K562 (cell line): ENCODE measurements around the gene OR2D2. TPM values are rescaled to one million over a fixed set of nuclear protein-coding genes. Genes with fewer than 3 reads are reported as not detected.

Source experiments
- ATAC-seq: fragments of 200-7000 bp; cut with Tn5 transposase; 3 replicates; pipeline ENCODE4 v1.9.1; 2020; ENCODE audit warnings: moderate library complexity
- BruUV-seq: library from RNA; stranded (reverse); fragments of 400-500 nt; replicated peaks from 2 replicates; lab custom pipeline; 2021; lab: Mats Ljungman, UMichigan
- CTCF ChIA-PET: fragments of 300-600 bp; formaldehyde crosslinking; extraction: SDS; loops from one replicate; lab custom pipeline; 2021; ENCODE audit warnings: low intra/inter-chr PET ratio; lab: Yijun Ruan, JAX
- POLR2A ChIA-PET: fragments of 300-600, 350-650 bp; sonication (Branson Sonifier 250); formaldehyde crosslinking; extraction: SDS; loops from one replicate; lab custom pipeline; 2021; ENCODE audit warnings: antibody characterized with exemption, inconsistent platforms; lab: Yijun Ruan, JAX
- DNase-seq, 4 experiments: peaks; one replicate each; pipeline versions ENCODE4 v3.0.0 to v3.0.0-alpha.2; 2011 to 2018; ENCODE audit warnings: low spot score in 3 of 4, mixed read lengths in 3 of 4; ENCODE audit errors: extremely low read depth in 1 of 4
- FAIRE-seq: peaks from 2 replicates; lab custom pipeline; 2011; peaks lifted over from hg19 to GRCh38; lab: Jason Lieb, UNC
- H2AFZ ChIP-seq: 2 replicates; pipeline ENCODE4 v1.6.0; 2011; ENCODE audit warnings: low read depth, low read length, control low read depth, inconsistent platforms
- H3K27ac ChIP-seq: fragments of 200-600 bp; 3 replicates; pipeline ENCODE4 v1.8.0; 2011; ENCODE audit warnings: low read depth, mild to moderate bottlenecking, control low read depth, inconsistent platforms, low read length, moderate library complexity, mixed read lengths; ENCODE audit errors: extremely low read depth
- H3K27me3 ChIP-seq, 2 experiments: fragments of 300-600 bp in 1 of 2; 2 replicates in 1 of 2; 3 replicates in 1 of 2; pipeline versions ENCODE4 v1.6.0 to v1.8.0; 2011; ENCODE audit warnings: inconsistent platforms in 2 of 2, low read length in 2 of 2, mild to moderate bottlenecking in 1 of 2, mixed read lengths in 1 of 2, moderate library complexity in 1 of 2; ENCODE audit not compliant: control insufficient read depth in 2 of 2, insufficient read depth in 2 of 2
- H3K36me3 ChIP-seq: fragments of 300-600 bp; 3 replicates; pipeline ENCODE4 v1.8.0; 2011; ENCODE audit warnings: mild to moderate bottlenecking, low read length, inconsistent platforms; ENCODE audit not compliant: control insufficient read depth, insufficient read depth
- H3K4me1 ChIP-seq, 2 experiments: fragments of 200-600 bp in 1 of 2; replicated peaks in 1 of 2; 2 replicates in 1 of 2; 3 replicates in 1 of 2; pipeline versions ENCODE4 v1.5.1 to v1.8.0; 2011; ENCODE audit warnings: inconsistent platforms in 2 of 2, low read length in 2 of 2, mild to moderate bottlenecking in 1 of 2, mixed read lengths in 1 of 2, moderate library complexity in 1 of 2; ENCODE audit not compliant: control insufficient read depth in 2 of 2, insufficient read depth in 2 of 2
- H3K4me2 ChIP-seq: 2 replicates; pipeline ENCODE4 v1.6.1; 2011; ENCODE audit warnings: low read length, control low read depth, inconsistent platforms, mixed read lengths; ENCODE audit not compliant: insufficient read depth
- H3K4me3 ChIP-seq: fragments of 200-600 bp; sonication (generic), shearing (Covaris generic); 2 replicates; pipeline ENCODE4 v1.5.1; 2016; ENCODE audit warnings: control low read depth, inconsistent platforms
- H3K79me2 ChIP-seq: fragments of 200-600 bp; 3 replicates; pipeline ENCODE4 v1.8.0; 2011; ENCODE audit warnings: low read length, inconsistent platforms; ENCODE audit not compliant: control insufficient read depth, insufficient read depth
- H3K9ac ChIP-seq, 2 experiments: 2 replicates each; pipeline versions ENCODE4 v1.6.0 to v1.6.1; 2011; ENCODE audit warnings: low read depth in 2 of 2, low read length in 2 of 2, control low read depth in 1 of 2, inconsistent platforms in 1 of 2, mild to moderate bottlenecking in 1 of 2, mixed read lengths in 1 of 2; ENCODE audit not compliant: insufficient read depth in 1 of 2
- H3K9me1 ChIP-seq: one replicate; pipeline ENCODE4 v1.6.0; 2011; ENCODE audit warnings: inconsistent platforms, mild to moderate bottlenecking, low read length, moderate library complexity; ENCODE audit not compliant: control insufficient read depth, insufficient read depth
- H3K9me3 ChIP-seq: replicated peaks from 2 replicates; pipeline ENCODE4 v1.5.1; 2011; ENCODE audit warnings: low read depth, low read length, inconsistent platforms; ENCODE audit not compliant: control insufficient read depth, insufficient read depth
- H4K20me1 ChIP-seq: replicated peaks from 2 replicates; pipeline ENCODE4 v1.6.1; 2011; ENCODE audit warnings: low read length, inconsistent platforms, mixed read lengths; ENCODE audit not compliant: control insufficient read depth, insufficient read depth
- CCAR2 ChIP-seq: fragments of 200-400 bp; formaldehyde crosslinking; IDR thresholded peaks from 2 replicates; pipeline ENCODE4 v1.6.1; 2017; ENCODE audit warnings: mild to moderate bottlenecking, low read depth, low read length
- FOXP1 ChIP-seq: sonication (generic); formaldehyde crosslinking; IDR thresholded peaks from 2 replicates; pipeline ENCODE4 v1.8.0; 2022; ENCODE audit warnings: mild to moderate bottlenecking, missing genetic modification reagents
- HOXB6 ChIP-seq: fragments of 250-450 bp; sonication (Bioruptor Pico); IDR thresholded peaks from 2 replicates; pipeline ENCODE4 v1.5.1; 2022; ENCODE audit warnings: mild to moderate bottlenecking, borderline replicate concordance
- KLF6 ChIP-seq: fragments of 250-450 bp; sonication (Bioruptor Pico); IDR thresholded peaks from 2 replicates; pipeline ENCODE4 v1.4.0; 2020; ENCODE audit warnings: mild to moderate bottlenecking, moderate library complexity, borderline replicate concordance
- MAX ChIP-seq: sonication (generic); formaldehyde crosslinking; IDR thresholded peaks from 2 replicates; pipeline ENCODE4 v1.9.0; 2022; ENCODE audit warnings: mild to moderate bottlenecking, missing genetic modification reagents
- MBD2 ChIP-seq: sonication (generic); IDR thresholded peaks from 2 replicates; pipeline ENCODE4 v1.6.1; 2016; ENCODE audit warnings: low read depth, borderline replicate concordance
- PHF20 ChIP-seq: fragments of 450-650 bp; IDR thresholded peaks from 2 replicates; pipeline ENCODE4 v1.6.1; 2018; ENCODE audit not compliant: partially characterized antibody
- RNF2 ChIP-seq: sonication (generic); IDR thresholded peaks from 2 replicates; pipeline ENCODE4 v1.6.1; 2016
- SAP30 ChIP-seq: fragments of 200-600 bp; sonication (generic); IDR thresholded peaks from 2 replicates; pipeline ENCODE4 v1.6.1; 2012; ENCODE audit warnings: borderline replicate concordance, low read depth, mild to moderate bottlenecking, moderate library complexity, low read length, control low read depth, inconsistent platforms; ENCODE audit not compliant: insufficient read depth, poor library complexity, severe bottlenecking
- SMARCA4 ChIP-seq: fragments of 450-650 bp; IDR thresholded peaks from 2 replicates; pipeline ENCODE4 v1.6.1; 2016
- SP1 ChIP-seq: sonication (generic); formaldehyde crosslinking; IDR thresholded peaks from 2 replicates; pipeline ENCODE4 v1.8.1; 2022; ENCODE audit warnings: mild to moderate bottlenecking, missing genetic modification reagents
- TCFL5 ChIP-seq: fragments of 250-450 bp; sonication (Bioruptor Pico); conservative IDR thresholded peaks from 2 replicates; pipeline ENCODE4 v1.6.1; 2021; ENCODE audit warnings: mild to moderate bottlenecking, moderate library complexity, matching md5 sums
- ZBTB43 ChIP-seq: sonication (generic); formaldehyde crosslinking; IDR thresholded peaks from 2 replicates; pipeline ENCODE4 v1.8.0; 2023; ENCODE audit warnings: mild to moderate bottlenecking, missing genetic modification reagents
- in situ Hi-C: fragments of 300-500 bp; cut with MboI; formaldehyde crosslinking; loops from 4 replicates; pipeline ENCODE4 v1.15.0; 2018; ENCODE audit warnings: inconsistent platforms, mixed read lengths
- intact Hi-C: fragments of 100-400 bp; cut with micrococcal nuclease; formaldehyde crosslinking; loops from 2 replicates; pipeline ENCODE4 v1.14.2; 2022
- polyA plus RNA-seq, 8 experiments: library from polyadenylated mRNA; depleted of rRNA in 4 of 8; stranded (reverse) in 5 of 8; unstranded in 3 of 8; fragments of >200 nt; fragmentation: Nextera tagmentation in 2 of 8; fragmentation: Illumina TruSeq in 1 of 8; extraction: Ambion mirVana in 2 of 8; extraction: Trizol in 1 of 8; gene quantifications; 2 replicates each; pipeline versions ENCODE4 v1.2.1 to v1.2.3, GENCODE V29; 2011 to 2014; ENCODE audit warnings: inconsistent platforms in 1 of 8, missing spikeins in 1 of 8
- total RNA-seq, 7 experiments: library from RNA; depleted of rRNA in 6 of 7; stranded (reverse); fragments of >200 nt in 6 of 7; fragmentation: Illumina TruSeq in 2 of 7; extraction: Trizol in 2 of 7; gene quantifications; 2 replicates each; pipeline versions ENCODE4 v1.2.1 to v1.2.3, GENCODE V29; 2011 to 2021; ENCODE audit warnings: low replicate concordance in 1 of 7
- TF ChIP-seq, protein P1 (sequence below): fragments of 450-650 bp; formaldehyde crosslinking; IDR thresholded peaks from 2 replicates; pipeline ENCODE4 v1.4.0; 2020; ENCODE audit warnings: mild to moderate bottlenecking, moderate library complexity
- TF ChIP-seq, protein P2 (sequence below): sonication (generic); formaldehyde crosslinking; IDR thresholded peaks from 2 replicates; pipeline ENCODE4 v1.8.0; 2022; ENCODE audit warnings: mild to moderate bottlenecking, missing genetic modification reagents
- TF ChIP-seq, protein P3 (sequence below): fragments of 450-650 bp; IDR thresholded peaks from 2 replicates; pipeline ENCODE4 v1.6.1; 2017; ENCODE audit warnings: antibody characterized with exemption, mild to moderate bottlenecking

OR2D2 gene
- total and polyA plus RNA-seq, 9 of the 15 experiments (the other 6 are each of a cell fraction or from before 2014, with no cell fraction given) = 0.10 to 1.0 (median 0.57) TPM; not detected in 2

GRCh38 chr11:6894097-6894496 lies 1.8 kb upstream of the OR2D2 start:
- no peaks in the 10 kb centered on the region for H3K9me3 ChIP-seq
- H3K4me3 ChIP-seq = no peak overlapping the region
- H3K9me1 ChIP-seq = no peaks in the 10 kb centered on the region
- in situ Hi-C loops (no loop called here), intact Hi-C loops (no loop called here)
- no peak for ATAC-seq
- H4K20me1 ChIP-seq = no peaks in the 10 kb centered on the region
- H3K9ac ChIP-seq = no peak overlapping the region
- no TSS peak for BruUV-seq
- H3K4me1 ChIP-seq = no peaks in the 10 kb centered on the region
- no peaks in the 10 kb centered on the region for H3K36me3 ChIP-seq
- no peaks in the 10 kb centered on the region for H3K79me2 ChIP-seq
- TF ChIP-seq PHF20 (no peak), RNF2 (no peak), FOXP1 (CRISPR knock-in tag) (no peak), ZBTB43 (CRISPR knock-in tag) (no peak), CCAR2 (no peak), KLF6 (no peak), SP1 (CRISPR knock-in tag) (no peak), HOXB6 (CRISPR knock-in tag) (no peak), SMARCA4 (no peak), MBD2 (no peak), MAX (CRISPR knock-in tag) (no peak), SAP30 (no peak), TCFL5 (CRISPR knock-in tag) (no peak)
- TF ChIP-seq, protein P1, sequence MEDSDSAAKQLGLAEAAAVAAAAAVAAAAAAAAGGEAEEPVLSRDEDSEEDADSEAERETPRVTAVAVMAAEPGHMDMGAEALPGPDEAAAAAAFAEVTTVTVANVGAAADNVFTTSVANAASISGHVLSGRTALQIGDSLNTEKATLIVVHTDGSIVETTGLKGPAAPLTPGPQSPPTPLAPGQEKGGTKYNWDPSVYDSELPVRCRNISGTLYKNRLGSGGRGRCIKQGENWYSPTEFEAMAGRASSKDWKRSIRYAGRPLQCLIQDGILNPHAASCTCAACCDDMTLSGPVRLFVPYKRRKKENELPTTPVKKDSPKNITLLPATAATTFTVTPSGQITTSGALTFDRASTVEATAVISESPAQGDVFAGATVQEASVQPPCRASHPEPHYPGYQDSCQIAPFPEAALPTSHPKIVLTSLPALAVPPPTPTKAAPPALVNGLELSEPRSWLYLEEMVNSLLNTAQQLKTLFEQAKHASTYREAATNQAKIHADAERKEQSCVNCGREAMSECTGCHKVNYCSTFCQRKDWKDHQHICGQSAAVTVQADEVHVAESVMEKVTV (CRISPR knock-in tag) = no peak
- TF ChIP-seq, protein P2, sequence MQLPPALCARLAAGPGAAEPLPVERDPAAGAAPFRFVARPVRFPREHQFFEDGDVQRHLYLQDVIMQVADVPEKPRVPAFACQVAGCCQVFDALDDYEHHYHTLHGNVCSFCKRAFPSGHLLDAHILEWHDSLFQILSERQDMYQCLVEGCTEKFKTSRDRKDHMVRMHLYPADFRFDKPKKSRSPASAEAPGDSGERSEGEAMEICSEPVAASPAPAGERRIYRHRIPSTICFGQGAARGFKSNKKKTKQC = no peak
- TF ChIP-seq, protein P3, sequence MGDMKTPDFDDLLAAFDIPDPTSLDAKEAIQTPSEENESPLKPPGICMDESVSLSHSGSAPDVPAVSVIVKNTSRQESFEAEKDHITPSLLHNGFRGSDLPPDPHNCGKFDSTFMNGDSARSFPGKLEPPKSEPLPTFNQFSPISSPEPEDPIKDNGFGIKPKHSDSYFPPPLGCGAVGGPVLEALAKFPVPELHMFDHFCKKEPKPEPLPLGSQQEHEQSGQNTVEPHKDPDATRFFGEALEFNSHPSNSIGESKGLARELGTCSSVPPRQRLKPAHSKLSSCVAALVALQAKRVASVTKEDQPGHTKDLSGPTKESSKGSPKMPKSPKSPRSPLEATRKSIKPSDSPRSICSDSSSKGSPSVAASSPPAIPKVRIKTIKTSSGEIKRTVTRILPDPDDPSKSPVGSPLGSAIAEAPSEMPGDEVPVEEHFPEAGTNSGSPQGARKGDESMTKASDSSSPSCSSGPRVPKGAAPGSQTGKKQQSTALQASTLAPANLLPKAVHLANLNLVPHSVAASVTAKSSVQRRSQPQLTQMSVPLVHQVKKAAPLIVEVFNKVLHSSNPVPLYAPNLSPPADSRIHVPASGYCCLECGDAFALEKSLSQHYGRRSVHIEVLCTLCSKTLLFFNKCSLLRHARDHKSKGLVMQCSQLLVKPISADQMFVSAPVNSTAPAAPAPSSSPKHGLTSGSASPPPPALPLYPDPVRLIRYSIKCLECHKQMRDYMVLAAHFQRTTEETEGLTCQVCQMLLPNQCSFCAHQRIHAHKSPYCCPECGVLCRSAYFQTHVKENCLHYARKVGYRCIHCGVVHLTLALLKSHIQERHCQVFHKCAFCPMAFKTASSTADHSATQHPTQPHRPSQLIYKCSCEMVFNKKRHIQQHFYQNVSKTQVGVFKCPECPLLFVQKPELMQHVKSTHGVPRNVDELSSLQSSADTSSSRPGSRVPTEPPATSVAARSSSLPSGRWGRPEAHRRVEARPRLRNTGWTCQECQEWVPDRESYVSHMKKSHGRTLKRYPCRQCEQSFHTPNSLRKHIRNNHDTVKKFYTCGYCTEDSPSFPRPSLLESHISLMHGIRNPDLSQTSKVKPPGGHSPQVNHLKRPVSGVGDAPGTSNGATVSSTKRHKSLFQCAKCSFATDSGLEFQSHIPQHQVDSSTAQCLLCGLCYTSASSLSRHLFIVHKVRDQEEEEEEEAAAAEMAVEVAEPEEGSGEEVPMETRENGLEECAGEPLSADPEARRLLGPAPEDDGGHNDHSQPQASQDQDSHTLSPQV = no peak
- no peaks in the 10 kb centered on the region for H3K27me3 ChIP-seq
- ChIA-PET CTCF (no interaction called here), POLR2A (no interaction called here)
- DNase-seq = no peak
- H3K27ac ChIP-seq = no peak overlapping the region
- FAIRE-seq = no peak
- H2AFZ ChIP-seq = no peak overlapping the region
- H3K4me2 ChIP-seq = no peak overlapping the region
